WTC11 (cell line): ENCODE measurements around the gene GABBR1.

Experiments used
- ATF3 ChIP-seq: sonication (generic); formaldehyde crosslinking; conservative IDR thresholded peaks from 2 replicates; pipeline ENCODE4 v1.8.1; 2022; ENCODE audit warnings: mild to moderate bottlenecking, missing genetic modification reagents
- ETV6 ChIP-seq: sonication (generic); formaldehyde crosslinking; IDR thresholded peaks from 2 replicates; pipeline ENCODE4 v1.8.1; 2022; ENCODE audit warnings: mild to moderate bottlenecking, missing genetic modification reagents
- FOXK1 ChIP-seq: sonication (generic); formaldehyde crosslinking; IDR thresholded peaks from 2 replicates; pipeline ENCODE4 v1.8.0; 2022; ENCODE audit warnings: mild to moderate bottlenecking, moderate library complexity, missing genetic modification reagents
- GRHL2 ChIP-seq: fragments of 250-450 bp; sonication (Bioruptor Pico); IDR thresholded peaks from 2 replicates; pipeline ENCODE4 v1.8.0; 2022; ENCODE audit warnings: mild to moderate bottlenecking, moderate library complexity; ENCODE audit not compliant: insufficient replicate concordance, severe bottlenecking
- JUN ChIP-seq: sonication (generic); formaldehyde crosslinking; IDR thresholded peaks from 2 replicates; pipeline ENCODE4 v1.8.0; 2023; ENCODE audit warnings: mild to moderate bottlenecking, missing genetic modification reagents
- MAX ChIP-seq: sonication (generic); formaldehyde crosslinking; IDR thresholded peaks from 2 replicates; pipeline ENCODE4 v1.8.0; 2022; ENCODE audit warnings: mild to moderate bottlenecking, missing genetic modification reagents
- NR3C1 ChIP-seq: sonication (generic); formaldehyde crosslinking; conservative IDR thresholded peaks from 2 replicates; pipeline ENCODE4 v1.8.1; 2023; ENCODE audit warnings: low read depth, mild to moderate bottlenecking, missing genetic modification reagents
- ZNF232 ChIP-seq: sonication (generic); formaldehyde crosslinking; IDR thresholded peaks from 2 replicates; pipeline ENCODE4 v1.8.0; 2022; ENCODE audit warnings: mild to moderate bottlenecking, missing genetic modification reagents
- TF ChIP-seq, protein P1 (sequence below): fragments of 200-600 bp; IDR thresholded peaks from 2 replicates; pipeline ENCODE4 v1.8.0; 2022; ENCODE audit warnings: antibody characterized with exemption
- TF ChIP-seq, protein P2 (sequence below): fragments of 250-450 bp; sonication (Bioruptor Pico); IDR thresholded peaks from 2 replicates; pipeline ENCODE4 v1.9.0; 2021; ENCODE audit warnings: moderate library complexity, mild to moderate bottlenecking, inconsistent platforms, borderline replicate concordance

GRCh38 chr6:29564875-29565274, 68.1 kb downstream of the GABBR1 start:
- TF ChIP-seq, protein P1, sequence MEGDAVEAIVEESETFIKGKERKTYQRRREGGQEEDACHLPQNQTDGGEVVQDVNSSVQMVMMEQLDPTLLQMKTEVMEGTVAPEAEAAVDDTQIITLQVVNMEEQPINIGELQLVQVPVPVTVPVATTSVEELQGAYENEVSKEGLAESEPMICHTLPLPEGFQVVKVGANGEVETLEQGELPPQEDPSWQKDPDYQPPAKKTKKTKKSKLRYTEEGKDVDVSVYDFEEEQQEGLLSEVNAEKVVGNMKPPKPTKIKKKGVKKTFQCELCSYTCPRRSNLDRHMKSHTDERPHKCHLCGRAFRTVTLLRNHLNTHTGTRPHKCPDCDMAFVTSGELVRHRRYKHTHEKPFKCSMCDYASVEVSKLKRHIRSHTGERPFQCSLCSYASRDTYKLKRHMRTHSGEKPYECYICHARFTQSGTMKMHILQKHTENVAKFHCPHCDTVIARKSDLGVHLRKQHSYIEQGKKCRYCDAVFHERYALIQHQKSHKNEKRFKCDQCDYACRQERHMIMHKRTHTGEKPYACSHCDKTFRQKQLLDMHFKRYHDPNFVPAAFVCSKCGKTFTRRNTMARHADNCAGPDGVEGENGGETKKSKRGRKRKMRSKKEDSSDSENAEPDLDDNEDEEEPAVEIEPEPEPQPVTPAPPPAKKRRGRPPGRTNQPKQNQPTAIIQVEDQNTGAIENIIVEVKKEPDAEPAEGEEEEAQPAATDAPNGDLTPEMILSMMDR = no peak
- TF ChIP-seq NR3C1 (CRISPR knock-in tag) = no peak
- TF ChIP-seq ATF3 (CRISPR knock-in tag) = no peak
- TF ChIP-seq MAX (CRISPR knock-in tag) = no peak
- TF ChIP-seq ZNF232 (CRISPR knock-in tag) = no peak
- no peak for TF ChIP-seq FOXK1 (CRISPR knock-in tag)
- TF ChIP-seq GRHL2 = no peak
- TF ChIP-seq, protein P2, sequence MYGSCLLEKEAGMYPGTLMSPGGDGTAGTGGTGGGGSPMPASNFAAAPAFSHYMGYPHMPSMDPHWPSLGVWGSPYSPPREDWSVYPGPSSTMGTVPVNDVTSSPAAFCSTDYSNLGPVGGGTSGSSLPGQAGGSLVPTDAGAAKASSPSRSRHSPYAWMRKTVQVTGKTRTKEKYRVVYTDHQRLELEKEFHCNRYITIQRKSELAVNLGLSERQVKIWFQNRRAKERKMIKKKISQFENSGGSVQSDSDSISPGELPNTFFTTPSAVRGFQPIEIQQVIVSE = no peak
- no peak for TF ChIP-seq JUN (CRISPR knock-in tag)
- TF ChIP-seq ETV6 (CRISPR knock-in tag) = no peak
